Immature natural killer cell (primary cell): Measurements from ENCODE around the gene CHN1. TPM values are rescaled to one million over a fixed set of nuclear protein-coding genes. Genes with fewer than 3 reads are reported as not detected.

Experiments
- DNase-seq, 3 donors: peaks; one replicate each; pipeline ENCODE4 v3.0.0; 2022; ENCODE audit warnings: mixed read lengths in 1 of 3
- H3K27ac Mint-ChIP-seq, 6 donors: one replicate each; pipeline ENCODE4 v1.8.0; 2020; ENCODE audit warnings: mixed read lengths in 6 of 6, mild to moderate bottlenecking in 5 of 6, inconsistent platforms in 4 of 6, moderate library complexity in 3 of 6
- H3K27me3 Mint-ChIP-seq, 3 donors: one replicate each; pipeline ENCODE4 v1.8.0; 2020 to 2021; ENCODE audit warnings: low read depth in 3 of 3, mild to moderate bottlenecking in 3 of 3, mixed read lengths in 3 of 3, moderate library complexity in 3 of 3, inconsistent platforms in 1 of 3
- H3K36me3 Mint-ChIP-seq, 3 donors: one replicate each; pipeline ENCODE4 v1.8.0; 2020; ENCODE audit warnings: mixed read lengths in 3 of 3, inconsistent platforms in 2 of 3, mild to moderate bottlenecking in 2 of 3
- H3K4me1 Mint-ChIP-seq, 2 donors: one replicate each; pipeline ENCODE4 v1.8.0; 2020; ENCODE audit warnings: inconsistent platforms in 2 of 2, mild to moderate bottlenecking in 2 of 2, mixed read lengths in 2 of 2, moderate library complexity in 1 of 2
- H3K4me3 Mint-ChIP-seq, 5 donors: one replicate each; pipeline ENCODE4 v1.8.0; 2020; ENCODE audit warnings: mild to moderate bottlenecking in 5 of 5, mixed read lengths in 5 of 5, inconsistent platforms in 3 of 5, moderate library complexity in 3 of 5
- H3K9me3 Mint-ChIP-seq, 6 donors: one replicate each; pipeline ENCODE4 v1.8.0; 2020; ENCODE audit warnings: mild to moderate bottlenecking in 6 of 6, mixed read lengths in 6 of 6, inconsistent platforms in 4 of 6, moderate library complexity in 3 of 6
- polyA plus RNA-seq, 3 donors: library from polyadenylated mRNA; unstranded; fragments of 300-500 nt; fragmentation: Illumina TruSeq; gene quantifications; one replicate each; pipeline ENCODE4 v1.2.3, GENCODE V29; 2021

The CHN1 gene
- polyA plus RNA-seq, 3 donors from 2014 or later: 0.11 to 0.69 TPM; not detected in 1

- H3K4me3 Mint-ChIP-seq: no peak overlapping the region
- no peaks in the 10 kb centered on the region for H3K4me1 Mint-ChIP-seq
- no peak for DNase-seq
- peaks cover 0 to 5% (median 3%) of the 10 kb centered on the region in 3 donors for H3K27me3 Mint-ChIP-seq
- H3K36me3 Mint-ChIP-seq: no peaks in the 10 kb centered on the region
- no peak overlapping the region for H3K27ac Mint-ChIP-seq
- no peaks in the 10 kb centered on the region for H3K9me3 Mint-ChIP-seq
Observed at GRCh38 chr2:174844295-174844708, 160.9 kb downstream of the CHN1 start.

GRCh38 chr2:174842496-174842895 lies 162.7 kb downstream of the CHN1 start:
- no peaks in the 10 kb centered on the region for H3K9me3 Mint-ChIP-seq
- no peak overlapping the region for H3K27ac Mint-ChIP-seq
- H3K36me3 Mint-ChIP-seq: no peaks in the 10 kb centered on the region
- no peak overlapping the region for H3K4me3 Mint-ChIP-seq
- H3K4me1 Mint-ChIP-seq: no peaks in the 10 kb centered on the region
- peaks cover 0 to 5% (median 3%) of the 10 kb centered on the region in 3 donors for H3K27me3 Mint-ChIP-seq
- DNase-seq: no peak

- Mint-ChIP-seq H3K4me1 (no peaks in the 10 kb centered on the region), H3K36me3 (no peaks in the 10 kb centered on the region), H3K9me3 (no peaks in the 10 kb centered on the region), H3K27me3 (peaks cover 0 to 3% (median under 1%) of the 10 kb centered on the region in 3 donors), H3K27ac (no peak overlapping the region), H3K4me3 (no peak overlapping the region)
- no peak for DNase-seq
Observed at GRCh38 chr2:174841936-174842335, 163.2 kb downstream of the CHN1 start.

- Mint-ChIP-seq H3K4me3 (no peak overlapping the region), H3K27ac (no peak overlapping the region), H3K4me1 (no peaks in the 10 kb centered on the region), H3K9me3 (no peaks in the 10 kb centered on the region), H3K27me3 (peaks cover 0 to 3% (median 0%) of the 10 kb centered on the region in 3 donors), H3K36me3 (no peaks in the 10 kb centered on the region)
- no peak for DNase-seq
Observed at GRCh38 chr2:174841350-174841749, 163.8 kb downstream of the CHN1 start.

- Mint-ChIP-seq H3K27me3 (peaks cover 0 to 3% (median 3%) of the 10 kb centered on the region in 3 donors), H3K36me3 (peaks cover 0 to 4% (median 0%) of the 10 kb centered on the region in 3 donors), H3K9me3 (no peaks in the 10 kb centered on the region), H3K27ac (no peak overlapping the region), H3K4me3 (no peak overlapping the region), H3K4me1 (peaks cover 0 to 8% of the 10 kb centered on the region in 2 donors)
- no peak for DNase-seq
Observed at GRCh38 chr2:174840436-174840835, 164.7 kb downstream of the CHN1 start.

- no peak overlapping the region for H3K27ac Mint-ChIP-seq
- no peak for DNase-seq
Observed at GRCh38 chr2:174839662-174840061, 165.5 kb downstream of the CHN1 start.

GRCh38 chr2:174836995-174837390 lies 168.2 kb downstream of the CHN1 start:
- H3K4me3 Mint-ChIP-seq: no peak overlapping the region
- no peak for DNase-seq
- H3K9me3 Mint-ChIP-seq: peaks cover 0 to 12% (median 9%) of the 10 kb centered on the region in 6 donors
- H3K36me3 Mint-ChIP-seq: peaks cover 0 to 10% (median 9%) of the 10 kb centered on the region in 3 donors
- H3K4me1 Mint-ChIP-seq: peaks cover 8 to 27% of the 10 kb centered on the region in 2 donors
- H3K27me3 Mint-ChIP-seq: peaks cover 4 to 10% (median 8%) of the 10 kb centered on the region in 3 donors
- H3K27ac Mint-ChIP-seq: no peak overlapping the region

More at GRCh38 chr2:174839662-174840061, 165.5 kb downstream of the CHN1 start:
- Mint-ChIP-seq H3K4me3 (no peak overlapping the region), H3K4me1 (peaks cover 0 to 11% of the 10 kb centered on the region in 2 donors), H3K9me3 (no peaks in the 10 kb centered on the region), H3K27me3 (peaks cover 0 to 3% (median 3%) of the 10 kb centered on the region in 3 donors), H3K36me3 (peaks cover 0 to 5% (median 0%) of the 10 kb centered on the region in 3 donors)

GRCh38 chr2:174836377-174836994 lies 168.7 kb downstream of the CHN1 start:
- Mint-ChIP-seq H3K27ac (no peak overlapping the region), H3K27me3 (peaks cover 4 to 10% (median 6%) of the 10 kb centered on the region in 3 donors), H3K36me3 (peaks cover 0 to 10% (median 9%) of the 10 kb centered on the region in 3 donors), H3K4me3 (no peak overlapping the region), H3K9me3 (peaks cover 0 to 12% (median 9%) of the 10 kb centered on the region in 6 donors), H3K4me1 (peaks cover 8 to 27% of the 10 kb centered on the region in 2 donors)
- no peak for DNase-seq

- H3K27ac Mint-ChIP-seq: peak overlapping the region in 1 of 6 donors; percentile 32
- peaks cover 8 to 27% of the 10 kb centered on the region in 2 donors for H3K4me1 Mint-ChIP-seq
- no peak overlapping the region for H3K4me3 Mint-ChIP-seq
- H3K27me3 Mint-ChIP-seq: peaks cover 4 to 10% (median 6%) of the 10 kb centered on the region in 3 donors
- H3K9me3 Mint-ChIP-seq: peaks cover 0 to 12% (median 9%) of the 10 kb centered on the region in 6 donors
- DNase-seq: no peak
- H3K36me3 Mint-ChIP-seq: peaks cover 0 to 10% (median 9%) of the 10 kb centered on the region in 3 donors
Observed at GRCh38 chr2:174835797-174836255, 169.4 kb downstream of the CHN1 start.

GRCh38 chr2:174833737-174834136 lies 171.4 kb downstream of the CHN1 start:
- peak overlapping the region in 4 of 5 donors; percentile 13 to 61 (median 48) for H3K4me3 Mint-ChIP-seq
- peaks cover 4 to 10% (median 6%) of the 10 kb centered on the region in 3 donors for H3K27me3 Mint-ChIP-seq
- peak overlapping the region in 4 of 6 donors; percentile 4 to 70 (median 34) for H3K27ac Mint-ChIP-seq
- H3K4me1 Mint-ChIP-seq: peaks cover 8 to 27% of the 10 kb centered on the region in 2 donors
- H3K9me3 Mint-ChIP-seq: peaks cover 0 to 12% (median 9%) of the 10 kb centered on the region in 6 donors
- peaks cover 0 to 10% (median 9%) of the 10 kb centered on the region in 3 donors for H3K36me3 Mint-ChIP-seq
- peak; percentile 8 to 43 (median 30) for DNase-seq

- Mint-ChIP-seq H3K9me3 (peaks cover 2 to 12% (median 9%) of the 10 kb centered on the region in 6 donors), H3K4me1 (peaks cover 8 to 20% of the 10 kb centered on the region in 2 donors), H3K36me3 (peaks cover 0 to 9% (median 8%) of the 10 kb centered on the region in 3 donors), H3K4me3 (no peak overlapping the region), H3K27me3 (peaks cover 4 to 7% (median 6%) of the 10 kb centered on the region in 3 donors), H3K27ac (no peak overlapping the region)
- no peak for DNase-seq
Observed at GRCh38 chr2:174830561-174830960, 174.6 kb downstream of the CHN1 start.

- no peak overlapping the region for H3K4me3 Mint-ChIP-seq
Observed at GRCh38 chr2:174829550-174829949, 175.6 kb downstream of the CHN1 start.

GRCh38 chr2:174827371-174828369 lies 177.5 kb downstream of the CHN1 start:
- H3K27me3 Mint-ChIP-seq: peaks cover 0 to 1% (median 0%) of the 10 kb centered on the region in 3 donors
- peaks cover 0 to 2% (median 0%) of the 10 kb centered on the region in 6 donors for H3K9me3 Mint-ChIP-seq
- H3K27ac Mint-ChIP-seq: no peak overlapping the region
- H3K36me3 Mint-ChIP-seq: peaks cover 0 to 2% (median 0%) of the 10 kb centered on the region in 3 donors
- no peak overlapping the region for H3K4me3 Mint-ChIP-seq
- no peaks in the 10 kb centered on the region for H3K4me1 Mint-ChIP-seq
- no peak for DNase-seq

More at GRCh38 chr2:174829550-174829949, 175.6 kb downstream of the CHN1 start:
- Mint-ChIP-seq H3K9me3 (peaks cover 2 to 12% (median 9%) of the 10 kb centered on the region in 6 donors), H3K27ac (no peak overlapping the region), H3K27me3 (peaks cover 4 to 7% (median 6%) of the 10 kb centered on the region in 3 donors), H3K36me3 (peaks cover 0 to 9% (median 5%) of the 10 kb centered on the region in 3 donors), H3K4me1 (peaks cover 8 to 15% of the 10 kb centered on the region in 2 donors)
- no peak for DNase-seq
